ENCODE measurements around the gene PI16. TPM values are rescaled to one million over a fixed set of nuclear protein-coding genes. Genes with fewer than 3 reads are reported as not detected.
"Not testable (repeated sequence)": the region's sequence is repeated elsewhere in the genome, so short reads cannot be mapped to it uniquely, and the experiment has no call there.

The PI16 gene
- polyA plus RNA-seq, 5 donors = 0.08 to 1.2 (median 0.53) TPM

DNA sequence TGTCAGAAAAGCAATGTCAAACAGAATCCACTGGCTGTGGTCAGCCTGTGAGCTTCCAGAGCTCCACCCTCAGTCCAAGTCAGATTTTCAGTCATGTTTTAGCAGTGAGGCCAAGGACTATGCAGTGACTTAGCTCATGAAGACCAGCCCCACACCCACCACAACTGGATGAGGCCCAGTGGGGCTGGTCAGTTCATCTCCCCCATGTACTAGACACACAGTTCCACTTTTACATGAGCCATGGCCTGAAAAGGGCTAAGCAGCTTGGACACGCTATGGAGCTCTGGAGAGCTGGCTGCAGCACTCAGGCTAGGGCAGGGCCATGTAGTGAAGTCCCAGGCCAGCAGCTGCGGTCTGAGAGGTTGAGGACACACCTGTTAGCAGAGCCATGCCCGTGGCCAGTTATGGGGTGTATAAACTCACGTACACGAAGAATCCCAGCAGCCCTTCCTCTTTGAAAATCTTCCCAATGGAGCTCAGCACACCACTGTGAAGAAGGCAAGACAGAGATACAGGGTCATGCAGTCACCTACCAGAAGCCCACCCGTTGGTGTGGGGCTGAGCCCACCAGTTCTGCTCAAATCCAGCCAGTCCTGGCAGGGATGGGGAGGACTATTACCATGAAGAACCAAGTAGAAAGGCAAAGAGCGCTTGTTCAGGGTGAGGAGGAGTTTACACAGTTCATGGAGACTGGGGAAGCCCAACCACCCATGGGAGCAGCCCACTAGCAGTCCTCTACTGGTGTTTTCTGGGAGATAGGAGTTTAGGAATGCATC lies 20.9 kb downstream of the PI16 start:
- DNase-seq = no peak

DNA sequence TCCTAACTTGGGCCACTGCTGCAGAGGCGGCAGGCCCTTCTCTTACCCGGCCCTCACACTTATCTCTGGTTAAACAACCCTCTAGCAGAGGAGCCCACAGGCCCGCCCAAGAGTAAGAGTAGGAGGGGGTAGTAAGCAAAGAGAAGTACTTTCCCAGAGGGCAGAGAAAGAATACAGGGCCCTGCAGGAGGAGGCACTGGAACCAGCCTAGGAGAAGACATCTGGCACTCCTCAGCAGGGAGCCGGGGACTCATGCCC lies 21.4 kb downstream of the PI16 start:
- DNase-seq = no peak

DNA sequence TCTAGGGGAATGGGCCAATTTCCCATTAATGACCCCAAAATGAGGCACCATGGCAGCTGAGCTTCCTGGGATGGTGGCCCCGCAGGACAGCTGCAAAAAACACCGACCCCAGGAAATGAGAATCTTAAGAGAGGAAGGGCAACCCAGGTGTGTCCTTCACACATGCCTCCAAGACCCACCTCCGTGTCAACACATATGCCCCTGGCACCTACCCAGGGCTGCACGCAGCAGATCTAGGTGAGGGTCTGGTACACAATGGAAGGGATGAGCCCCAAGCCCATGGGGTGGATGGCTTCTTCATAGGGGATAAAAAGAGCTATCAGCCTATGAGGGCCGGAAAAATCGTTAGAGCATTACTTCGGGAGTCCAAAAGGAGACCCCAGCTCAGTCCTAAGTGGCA lies 22.0 kb downstream of the PI16 start:
- DNase-seq = no peak

DNA sequence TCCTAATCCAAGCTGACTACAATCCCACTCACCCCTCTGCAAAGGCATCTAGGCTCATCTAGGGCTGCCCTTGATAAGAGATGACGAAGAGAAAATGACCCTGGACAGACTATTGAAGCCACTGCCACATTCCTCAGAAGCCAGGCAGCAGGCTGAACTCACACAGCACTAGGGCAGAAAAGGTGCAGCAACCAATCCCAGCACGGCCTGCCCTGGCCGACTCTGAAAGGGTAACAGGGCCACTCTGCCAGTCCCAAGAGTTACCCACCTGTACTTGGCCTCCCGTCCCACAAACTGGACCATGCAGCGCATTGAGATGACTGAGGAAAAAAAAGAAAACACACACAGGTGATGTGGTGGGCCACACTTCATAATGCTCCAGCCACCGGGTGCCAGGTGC lies 22.4 kb downstream of the PI16 start:
- DNase-seq = no peak

DNA sequence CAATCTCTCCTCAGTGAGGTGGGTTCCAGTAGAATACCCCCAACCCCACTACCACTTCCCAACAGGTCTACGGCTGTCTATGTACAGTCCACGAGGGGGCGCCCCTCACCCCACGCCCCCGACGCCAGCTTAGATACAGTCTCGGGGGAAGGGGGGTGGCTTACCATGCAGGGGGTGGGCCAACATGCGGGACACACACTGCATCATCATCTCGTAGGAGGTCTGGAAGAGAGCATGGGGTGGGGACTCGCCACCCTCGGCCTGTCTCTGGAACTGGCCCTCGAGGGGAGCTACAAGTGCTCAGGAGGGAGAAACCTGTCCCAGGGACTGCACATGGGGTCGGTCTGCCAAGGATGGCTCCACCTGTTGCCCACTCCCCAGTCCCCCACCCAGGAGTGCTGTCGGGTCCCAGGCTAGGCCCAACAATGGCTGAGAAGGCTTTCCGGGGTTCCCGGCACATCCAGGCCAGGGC lies 23.0 kb downstream of the PI16 start:
- no peak for DNase-seq

DNA sequence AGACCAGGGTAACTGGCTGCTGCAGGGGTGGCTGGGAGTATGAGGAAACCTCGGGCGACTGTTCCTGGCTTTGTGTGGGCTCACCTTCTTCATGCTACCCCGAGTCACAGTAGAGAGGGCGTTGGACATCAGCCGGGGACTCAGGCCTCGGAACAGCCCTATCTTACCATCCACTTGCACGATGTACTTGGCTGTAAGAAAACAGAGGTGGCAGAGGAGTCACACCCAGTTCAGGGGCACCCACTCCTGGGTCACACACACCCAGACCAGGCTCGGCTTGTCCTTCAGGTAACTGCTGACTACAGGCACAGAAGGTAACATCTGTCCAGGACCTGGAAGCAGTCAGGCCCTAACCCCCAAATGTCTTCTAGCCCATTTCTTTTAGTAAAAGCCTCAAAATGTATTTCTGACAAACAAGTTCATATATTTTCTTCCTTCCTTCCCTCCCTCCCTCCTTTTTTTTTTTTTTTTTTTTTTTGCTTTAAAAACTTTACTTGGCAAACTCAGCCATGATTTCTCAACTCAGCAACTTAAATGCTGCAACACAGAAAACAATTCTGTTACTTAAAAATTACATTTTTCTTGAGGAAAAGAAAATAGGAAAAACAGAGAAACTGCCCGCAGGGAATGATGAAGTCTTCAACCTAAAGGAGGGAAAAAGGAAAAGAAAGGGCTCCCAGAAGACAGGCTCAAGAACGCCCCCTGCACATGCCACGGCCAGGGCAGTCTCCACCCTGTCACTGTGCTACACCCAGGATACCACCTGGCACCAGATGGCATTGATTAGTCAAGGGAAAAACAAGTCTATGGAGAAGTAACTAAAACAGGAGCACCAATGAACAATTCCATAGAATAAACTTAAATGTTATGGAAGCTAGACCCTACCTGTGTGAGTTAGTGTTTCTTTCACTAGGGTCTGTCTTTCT lies 24.1 kb downstream of the PI16 start:
- DNase-seq = no peak

DNA sequence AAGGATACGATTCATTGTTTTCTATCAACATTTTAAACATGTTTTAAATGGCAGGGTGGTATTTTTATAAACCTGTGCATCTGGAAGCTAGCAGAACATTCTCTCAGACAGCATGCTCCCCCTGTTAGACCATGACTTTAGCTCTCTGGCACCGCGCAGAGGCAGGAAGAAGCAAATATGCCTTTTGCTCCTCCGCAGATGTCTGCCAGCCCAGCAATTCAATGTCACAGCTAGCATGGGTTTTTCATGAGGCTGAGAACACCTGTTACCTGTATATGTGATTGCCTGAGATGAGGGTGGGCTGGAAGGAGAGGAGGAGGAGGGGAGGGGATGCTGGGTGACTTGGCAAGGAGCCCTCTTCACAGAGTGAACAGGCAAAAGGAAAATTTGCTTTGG lies 24.8 kb downstream of the PI16 start:
- no peak for DNase-seq

DNA sequence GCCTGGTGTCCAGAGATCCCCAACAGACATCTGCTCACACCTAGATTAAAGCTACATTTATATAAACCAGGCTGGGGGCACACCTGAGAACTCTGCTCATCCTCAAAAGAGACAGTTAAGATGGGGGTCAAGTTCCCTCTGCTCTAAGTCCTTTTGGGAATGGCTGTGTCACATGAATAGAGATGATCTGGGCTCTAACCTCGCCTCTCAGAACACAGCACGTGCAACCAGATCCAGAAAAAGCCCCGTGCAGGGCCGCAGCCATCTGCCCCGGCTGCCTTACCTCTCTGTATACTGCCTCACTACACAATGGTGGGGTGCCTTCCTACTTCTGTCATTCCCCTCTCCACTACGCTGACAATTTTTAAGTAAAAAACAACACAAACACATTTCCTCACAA lies 25.6 kb downstream of the PI16 start:
- DNase-seq = no peak

DNA sequence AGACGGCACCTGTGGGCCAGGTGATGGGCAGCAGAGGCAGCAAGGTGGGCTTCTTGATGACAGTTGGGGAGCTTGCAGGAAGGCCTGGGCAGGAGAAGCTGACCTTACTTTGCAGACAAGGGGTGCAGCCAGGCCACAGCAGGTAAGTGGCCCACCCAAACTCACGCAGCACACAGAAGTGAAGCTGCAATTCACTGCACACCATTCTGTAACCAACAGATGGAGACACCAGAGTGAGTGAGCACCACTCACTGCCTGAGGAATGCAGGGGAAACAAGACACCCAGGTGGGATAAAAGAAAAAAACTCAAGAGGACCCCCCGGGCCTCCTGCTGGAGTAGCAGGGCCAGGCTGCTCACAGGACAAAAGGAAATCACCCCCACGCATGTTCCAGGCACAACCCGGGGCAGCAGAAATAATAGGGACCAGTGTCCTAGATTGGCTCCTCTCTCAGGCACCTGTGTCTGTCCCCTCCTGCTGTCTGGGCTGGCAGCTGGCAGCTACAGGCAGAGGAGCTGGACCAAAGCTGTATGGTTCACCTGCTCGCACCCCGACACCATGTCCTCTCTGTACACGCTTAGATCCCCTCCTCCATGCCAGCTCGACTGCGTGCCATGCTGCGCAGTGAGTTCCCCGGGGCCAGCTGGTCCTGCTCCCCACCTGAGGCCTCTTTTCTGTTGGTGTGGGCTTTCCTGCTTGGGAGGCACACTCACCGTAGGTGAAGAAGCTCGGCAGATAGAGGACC lies 26.5 kb downstream of the PI16 start:
- no peak for DNase-seq

DNA sequence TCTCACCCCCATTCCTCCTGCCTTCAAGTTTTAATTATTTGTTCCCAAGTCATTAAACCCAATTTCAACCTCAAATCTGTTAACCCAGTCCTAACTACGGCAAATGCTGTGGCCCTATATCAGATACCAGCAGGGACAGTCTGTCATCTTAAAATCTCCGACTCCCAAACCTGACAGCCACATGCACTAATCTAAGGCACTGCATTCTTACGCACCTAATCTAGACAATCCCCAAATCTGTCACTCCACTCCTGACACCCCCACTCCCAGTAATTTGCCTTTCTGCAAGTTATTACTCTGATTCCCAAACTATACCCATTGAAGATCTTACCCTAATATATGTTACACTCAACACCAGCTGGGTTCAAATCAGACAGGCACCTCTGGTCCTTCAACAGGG lies 29.0 kb downstream of the PI16 start:
- DNase-seq = no peak

DNA sequence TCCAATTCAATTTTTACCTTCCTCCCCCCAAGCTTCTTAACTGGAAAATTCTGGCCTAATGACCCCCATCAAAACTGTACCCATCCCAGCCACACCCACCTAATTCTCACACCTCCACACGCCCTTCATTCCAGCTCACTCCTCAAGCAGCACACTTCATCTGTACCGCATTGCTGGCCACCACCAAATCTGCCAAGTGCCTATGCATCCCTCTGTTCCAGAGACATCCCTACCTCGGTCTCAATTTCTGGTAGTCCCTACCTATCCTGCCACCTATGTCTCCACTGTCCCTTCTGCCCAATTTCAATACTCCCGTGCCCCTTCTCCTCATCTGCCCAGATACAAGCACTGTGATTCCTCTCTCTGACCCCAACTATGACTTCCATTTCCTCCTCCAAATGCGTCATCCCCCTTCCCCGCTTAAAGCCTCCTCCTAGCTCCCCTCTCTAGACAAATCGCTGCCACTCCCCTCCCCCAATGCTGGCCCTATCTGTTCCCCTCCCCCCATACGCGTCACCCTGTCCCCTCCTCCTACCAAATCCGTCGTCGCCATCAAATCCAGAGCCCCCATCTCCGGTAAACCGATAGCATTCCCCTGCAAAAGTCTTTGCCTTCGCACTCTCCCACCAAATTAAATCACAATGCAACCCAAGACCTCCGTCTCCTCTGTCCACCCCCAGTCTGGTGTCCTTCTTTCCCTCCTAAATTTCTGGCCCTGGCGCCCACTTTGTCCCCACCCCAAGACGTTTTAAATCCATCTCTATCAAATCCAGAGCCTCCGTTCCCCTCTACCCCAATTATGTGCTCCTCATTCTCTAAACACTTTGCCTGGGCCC lies 30.3 kb downstream of the PI16 start:
- DNase-seq = peak in 1 of 2 donors; percentile 68

DNA sequence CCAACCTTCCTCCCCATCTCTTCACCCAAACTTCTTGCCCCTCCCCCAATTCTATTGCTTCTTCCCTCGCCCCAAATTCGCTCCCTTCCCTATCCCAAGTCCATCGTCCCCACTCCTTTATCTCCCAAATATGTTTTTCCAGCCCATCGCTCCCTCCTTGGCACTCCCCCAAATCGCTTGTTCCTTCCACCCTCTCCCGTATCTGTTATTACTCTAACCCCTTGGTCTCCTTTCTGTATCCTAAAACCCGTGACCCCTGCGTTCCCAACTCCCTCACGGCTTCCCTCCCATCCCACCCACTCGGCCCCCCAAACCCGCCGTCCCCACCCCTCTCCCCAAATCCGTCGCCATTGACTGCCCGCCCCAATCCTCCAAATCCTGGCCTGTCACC lies 30.9 kb downstream of the PI16 start:
- DNase-seq = no peak

DNA sequence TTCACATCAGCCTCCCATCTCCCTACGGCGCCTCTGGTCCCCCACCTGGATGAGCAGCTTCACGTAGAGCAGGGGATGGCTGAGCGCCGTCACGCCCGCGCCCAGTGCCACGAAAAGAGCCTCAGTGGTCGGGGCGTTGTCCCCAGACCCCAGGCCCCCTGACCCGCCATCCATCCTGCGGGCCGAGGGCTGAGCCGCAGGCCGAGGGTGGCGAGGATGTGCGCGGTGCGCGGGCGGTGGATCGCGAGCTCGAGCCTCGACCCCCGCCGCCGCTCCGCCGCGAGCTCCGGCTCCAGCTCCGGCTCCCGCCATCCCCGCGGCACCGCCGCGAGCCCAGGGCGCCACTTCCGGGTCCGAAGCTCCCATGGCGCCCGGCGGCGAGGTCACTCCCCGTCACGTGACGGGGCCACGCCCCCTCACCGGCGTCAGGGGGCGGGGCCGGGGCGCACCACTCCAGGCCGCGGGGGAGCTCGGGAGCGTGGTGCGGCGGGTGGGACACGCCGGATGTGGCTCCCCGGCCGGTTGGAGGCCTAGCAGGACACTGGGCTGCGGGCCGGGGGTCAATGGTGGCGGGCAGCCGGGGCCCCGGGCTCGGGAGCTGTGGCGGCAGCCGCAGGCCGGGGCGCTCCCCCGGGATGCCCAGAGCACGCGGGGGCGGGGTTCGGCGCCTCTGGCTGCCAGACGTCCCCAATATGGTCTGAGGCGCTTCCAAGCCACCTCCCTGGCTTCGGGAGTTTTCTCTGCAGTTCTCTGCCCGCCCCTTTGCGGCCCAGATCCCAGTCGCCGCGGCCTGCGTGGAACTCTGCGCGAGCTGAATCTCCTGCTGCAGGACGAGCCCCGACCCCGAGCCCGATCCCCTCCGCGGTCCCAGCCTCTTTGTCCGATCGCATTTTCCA lies 31.5 kb downstream of the PI16 start, which contains the start of gene MTCH1:
Gene MTCH1, minus strand, starts transcription at position 389 of the 896 bp plus-strand sequence. Its CDS starts 23 bp downstream, at position 366.
- peak; percentile 94 to 95 for DNase-seq

DNA sequence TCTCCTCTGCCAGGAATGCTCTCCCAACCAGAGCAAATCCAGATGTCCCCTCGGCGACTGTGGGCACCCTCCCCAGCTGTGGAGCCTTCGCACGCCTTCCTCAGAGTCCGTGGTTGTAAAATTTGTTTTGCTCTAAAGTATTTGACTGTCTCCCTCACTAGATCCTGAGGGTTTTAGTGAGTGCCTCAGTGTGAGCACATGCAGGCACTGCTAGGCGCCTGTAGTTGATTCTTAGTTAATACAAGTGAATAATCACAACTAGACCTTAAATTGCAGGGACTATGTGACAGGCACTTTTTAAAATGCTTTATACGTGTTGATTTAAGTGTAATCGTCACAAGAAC lies 32.1 kb downstream of the PI16 start:
- no peak for DNase-seq

DNA sequence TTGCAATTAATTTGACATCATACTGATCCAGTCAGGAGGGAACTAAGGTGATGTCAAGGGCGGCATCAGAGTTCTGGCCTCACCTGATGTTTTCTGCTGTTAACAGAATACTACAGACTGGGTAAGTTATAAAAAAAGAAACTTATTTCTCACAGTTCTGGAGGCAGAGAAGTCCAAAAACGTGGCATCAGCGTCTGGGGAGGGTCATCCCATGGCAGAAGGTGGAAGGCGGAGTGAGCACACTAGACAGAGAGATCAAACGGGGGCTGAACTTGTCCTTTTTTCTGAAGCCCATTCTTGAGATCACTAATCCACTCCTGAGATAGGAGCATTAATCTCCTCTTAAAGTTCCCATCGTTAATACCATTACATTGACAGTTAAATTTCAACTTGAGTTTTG lies 34.7 kb downstream of the PI16 start:
- DNase-seq = no peak

DNA sequence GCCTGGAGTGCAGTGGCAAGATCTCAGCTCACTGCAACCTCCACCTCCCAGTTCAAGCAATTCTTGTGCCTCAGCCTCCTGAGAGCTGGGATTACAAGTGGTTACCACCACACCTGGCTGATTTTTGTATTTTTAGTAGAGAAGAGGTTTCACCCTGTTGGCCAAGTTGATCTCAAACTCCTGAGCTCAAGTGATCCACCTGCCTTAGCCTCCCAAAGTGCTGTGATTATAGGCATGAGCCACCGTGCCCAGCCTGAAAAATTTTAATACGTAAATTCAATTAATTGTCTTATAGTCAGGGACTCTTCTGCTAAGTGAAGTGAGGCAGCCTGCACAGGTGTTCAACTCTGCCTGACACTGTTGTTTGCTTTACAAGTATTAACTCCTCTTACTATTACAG lies 35.9 kb downstream of the PI16 start:
- not testable (repeated sequence) for DNase-seq

DNA sequence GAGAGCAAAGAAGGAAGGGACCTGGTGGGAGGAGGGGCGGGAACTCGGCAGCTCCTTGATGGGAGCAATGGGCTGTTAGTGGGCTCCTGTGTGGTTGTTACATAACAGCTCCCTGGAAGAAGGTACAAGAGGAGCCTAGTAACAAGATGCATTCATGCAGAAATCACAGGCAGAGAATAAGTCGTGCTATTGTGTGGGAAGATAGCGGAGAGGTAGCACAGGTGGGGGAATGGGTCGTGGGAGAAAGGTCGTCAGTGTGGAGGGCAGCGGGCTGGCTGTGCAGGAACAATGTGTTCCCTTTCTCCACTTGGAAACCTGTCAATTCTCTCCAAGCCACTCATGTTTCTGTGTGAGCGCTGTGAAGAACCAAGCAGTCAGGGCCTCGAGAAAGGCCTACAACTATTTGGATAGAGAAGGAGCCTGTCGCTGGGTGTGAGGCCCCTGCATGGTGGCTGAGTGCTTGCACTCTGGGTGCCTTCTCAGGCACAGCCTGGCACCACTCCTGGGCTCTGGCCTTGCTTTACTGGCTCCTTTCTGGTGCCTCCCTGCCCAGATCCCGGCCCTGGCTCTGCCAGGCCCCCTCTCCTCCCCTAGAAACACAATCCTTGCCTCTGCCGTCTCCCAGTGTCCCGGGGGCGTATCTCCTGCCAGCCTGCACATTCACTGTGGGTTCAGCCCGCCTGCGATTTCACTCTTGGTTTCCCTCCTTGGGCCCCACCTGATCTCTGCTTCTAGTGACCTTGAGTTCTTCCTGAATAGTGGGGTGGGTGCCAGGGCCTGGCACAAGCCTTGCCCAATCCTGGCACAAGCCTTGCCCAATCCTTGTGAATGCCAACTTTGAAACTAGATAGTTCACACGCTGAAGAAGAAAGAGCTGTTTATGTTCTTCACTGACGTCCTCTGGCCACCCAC lies 43.5 kb downstream of the PI16 start:
- DNase-seq = no peak

DNA sequence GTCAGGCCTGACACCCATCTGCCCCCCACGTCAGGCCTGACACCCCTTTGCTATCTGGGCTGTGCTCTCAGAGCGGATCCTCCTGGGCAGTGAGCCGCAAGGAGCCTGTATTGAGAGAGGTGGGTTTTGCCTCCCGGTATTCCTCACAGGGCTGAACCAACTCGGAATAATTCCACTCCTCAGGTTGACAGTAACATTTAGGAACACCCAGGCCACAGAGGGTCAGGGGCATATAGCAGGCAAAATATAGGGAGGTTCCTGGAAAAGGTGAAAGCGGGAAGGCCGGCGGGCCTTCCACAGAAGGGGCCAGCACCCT lies 44.1 kb downstream of the PI16 start:
- DNase-seq = no peak

DNA sequence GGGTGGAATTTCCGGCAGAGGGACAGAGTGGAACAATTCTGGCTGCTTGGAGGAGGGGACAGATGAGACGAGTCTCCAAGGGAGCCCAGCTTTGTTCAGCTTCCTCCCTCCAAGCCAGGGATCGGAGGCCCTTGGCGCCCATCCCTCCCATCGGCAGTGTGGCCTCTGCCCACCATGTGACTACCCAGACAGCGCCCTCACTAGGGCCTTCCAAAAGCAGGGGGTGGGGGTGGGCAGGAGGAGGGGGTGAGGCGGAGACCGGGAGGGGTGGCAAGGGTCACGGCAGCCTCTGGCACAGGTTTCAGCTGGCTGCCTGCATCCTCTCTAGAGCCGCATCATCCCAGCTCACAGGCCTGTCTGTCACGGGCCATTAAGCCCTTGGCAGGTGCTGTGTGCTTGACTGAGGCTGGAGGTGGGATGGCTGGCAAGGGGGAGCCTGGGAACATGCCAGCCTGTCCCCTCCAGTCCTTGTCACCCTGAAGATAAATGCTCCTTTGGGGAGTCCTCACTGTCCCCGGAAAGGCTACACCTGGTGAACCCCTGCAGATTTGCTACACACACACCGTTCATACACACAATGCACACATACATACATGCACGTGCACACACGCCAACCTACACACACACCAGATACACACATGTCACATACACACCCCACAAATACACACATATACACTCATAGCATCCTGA lies 44.7 kb downstream of the PI16 start:
- DNase-seq = no peak
